ENCODE data around the gene BAD.

- TF ChIP-seq POLR2A (IDR thresholded peaks at IDR 0.05; ENCODE audit: low read depth, low read length) (no peak), POLR2AphosphoS5 (IDR thresholded peaks at IDR 0.05; ENCODE audit: low read depth, low read length) (no peak), TAF1 (IDR thresholded peaks at IDR 0.05; ENCODE audit: borderline replicate concordance, low read depth, low read length) (no peak)
Observed at GRCh38 chr11:64239662-64240434, 44.6 kb downstream of the BAD start.

All from GM12892 (cell line).